K562 (cell line): ENCODE data around the gene UBXN11. TPM values are rescaled to one million over a fixed set of nuclear protein-coding genes. Genes with fewer than 3 reads are reported as not detected.

ENCODE experiments used
- BRD9 ChIP-seq: fragments of 450-650 bp; IDR thresholded peaks from 2 replicates; pipeline ENCODE4 v1.6.1; 2018; ENCODE audit warnings: low read depth; ENCODE audit not compliant: partially characterized antibody
- FOXA3 ChIP-seq, 2 experiments: fragments of 450-650 bp in 1 of 2; sonication (generic) in 1 of 2; formaldehyde crosslinking; IDR thresholded peaks in 1 of 2; conservative IDR thresholded peaks in 1 of 2; 2 replicates each; pipeline versions ENCODE4 v1.4.0 to v1.8.0; 2020 to 2022; ENCODE audit warnings: mild to moderate bottlenecking in 2 of 2, missing genetic modification reagents in 1 of 2
- FOXK2 ChIP-seq, 2 experiments: fragments of 450-650 bp; IDR thresholded peaks in 1 of 2; conservative IDR thresholded peaks in 1 of 2; 2 replicates each; pipeline ENCODE4 v1.6.1; 2016; ENCODE audit warnings: low read depth in 2 of 2, mild to moderate bottlenecking in 1 of 2
- NELFE ChIP-seq: IDR thresholded peaks from 2 replicates; pipeline ENCODE4 v1.6.1; 2011; ENCODE audit warnings: mild to moderate bottlenecking; ENCODE audit not compliant: insufficient read depth, insufficient read length
- POLR2H ChIP-seq: IDR thresholded peaks from 2 replicates; pipeline ENCODE4 v1.6.1; 2016; ENCODE audit warnings: missing genetic modification characterization, low read depth, mild to moderate bottlenecking, control low read depth, missing compliant biosample characterization, moderate library complexity
- PRPF4 ChIP-seq: fragments of 200-400 bp; formaldehyde crosslinking; IDR thresholded peaks from one replicate; pipeline ENCODE4 v1.6.1; 2017; ENCODE audit warnings: low read length, low read depth, mild to moderate bottlenecking; ENCODE audit not compliant: insufficient read depth, poor library complexity, severe bottlenecking
- PTRF ChIP-seq: fragments of 450-650 bp; IDR thresholded peaks from 2 replicates; pipeline ENCODE4 v1.6.1; 2016; ENCODE audit warnings: mild to moderate bottlenecking, missing genetic modification characterization, missing compliant biosample characterization
- RBBP5 ChIP-seq: fragments of 200-600 bp; sonication (generic); IDR thresholded peaks from 2 replicates; pipeline ENCODE4 v1.6.1; 2012; ENCODE audit warnings: borderline replicate concordance, mild to moderate bottlenecking, low read length, control low read depth, inconsistent platforms; ENCODE audit not compliant: insufficient read depth, poor library complexity, severe bottlenecking
- RBM17 ChIP-seq: fragments of 200-400 bp; formaldehyde crosslinking; IDR thresholded peaks from 2 replicates; pipeline ENCODE4 v1.6.1; 2017; ENCODE audit warnings: low read depth, mild to moderate bottlenecking, low read length, borderline replicate concordance
- RUNX1 ChIP-seq: sonication (generic); IDR thresholded peaks from 2 replicates; pipeline ENCODE4 v1.6.1; 2016; ENCODE audit warnings: antibody characterized with exemption, low read depth
- SIN3A ChIP-seq, 2 experiments: fragments of 150-350 bp in 1 of 2; IDR thresholded peaks; 2 replicates each; pipeline ENCODE4 v1.6.1; 2011 to 2016; ENCODE audit warnings: borderline replicate concordance in 2 of 2, low read depth in 2 of 2, low read length in 2 of 2, mild to moderate bottlenecking in 2 of 2, moderate library complexity in 2 of 2; ENCODE audit not compliant: control insufficient read depth in 1 of 2
- ZNF143 ChIP-seq: sonication (generic); formaldehyde crosslinking; IDR thresholded peaks from 2 replicates; pipeline ENCODE4 v1.9.0; 2022; ENCODE audit warnings: mild to moderate bottlenecking, missing genetic modification reagents
- ZNF76 ChIP-seq: fragments of 250-450 bp; sonication (Bioruptor Pico); IDR thresholded peaks from 2 replicates; pipeline ENCODE4 v1.4.0; 2020; ENCODE audit warnings: mild to moderate bottlenecking, moderate library complexity, borderline replicate concordance
- ZNF778 ChIP-seq: fragments of 450-650 bp; formaldehyde crosslinking; IDR thresholded peaks from 2 replicates; pipeline ENCODE4 v1.4.0; 2020; ENCODE audit warnings: mild to moderate bottlenecking, moderate library complexity
- polyA plus RNA-seq, 8 experiments: library from polyadenylated mRNA; depleted of rRNA in 4 of 8; stranded (reverse) in 5 of 8; unstranded in 3 of 8; fragments of >200 nt; fragmentation: Nextera tagmentation in 2 of 8; fragmentation: Illumina TruSeq in 1 of 8; extraction: Ambion mirVana in 2 of 8; extraction: Trizol in 1 of 8; gene quantifications; 2 replicates each; pipeline versions ENCODE4 v1.2.1 to v1.2.3, GENCODE V29; 2011 to 2014; ENCODE audit warnings: inconsistent platforms in 1 of 8, missing spikeins in 1 of 8
- total RNA-seq, 7 experiments: library from RNA; depleted of rRNA in 6 of 7; stranded (reverse); fragments of >200 nt in 6 of 7; fragmentation: Illumina TruSeq in 2 of 7; extraction: Trizol in 2 of 7; gene quantifications; 2 replicates each; pipeline versions ENCODE4 v1.2.1 to v1.2.3, GENCODE V29; 2011 to 2021; ENCODE audit warnings: low replicate concordance in 1 of 7
- TF ChIP-seq, protein P1 (sequence below): fragments of 450-650 bp; IDR thresholded peaks from 2 replicates; pipeline ENCODE4 v1.6.1; 2017; ENCODE audit warnings: antibody characterized with exemption
- TF ChIP-seq, protein P2 (sequence below): fragments of 450-650 bp; IDR thresholded peaks from 2 replicates; pipeline ENCODE4 v1.6.1; 2018; ENCODE audit warnings: mild to moderate bottlenecking, low read depth; ENCODE audit not compliant: partially characterized antibody
- TF ChIP-seq, protein P3 (sequence below): fragments of 250-450 bp; sonication (Bioruptor Pico); IDR thresholded peaks from 2 replicates; pipeline ENCODE4 v1.9.0; 2021; ENCODE audit warnings: mild to moderate bottlenecking, inconsistent platforms
- TF ChIP-seq, protein P4 (sequence below): fragments of 250-450 bp; sonication (Bioruptor Pico); IDR thresholded peaks from 2 replicates; pipeline ENCODE4 v1.8.0; 2022; ENCODE audit warnings: inconsistent platforms
- TF ChIP-seq, protein P5 (sequence below): fragments of 450-650 bp; formaldehyde crosslinking; IDR thresholded peaks from 2 replicates; pipeline ENCODE4 v1.4.0; 2020; ENCODE audit warnings: mild to moderate bottlenecking, moderate library complexity

Gene UBXN11
- total and polyA plus RNA-seq, 9 of the 15 experiments (the other 6 are each of a cell fraction or from before 2014, with no cell fraction given), result 0.48 to 34.3 (median 11.3) TPM

DNA sequence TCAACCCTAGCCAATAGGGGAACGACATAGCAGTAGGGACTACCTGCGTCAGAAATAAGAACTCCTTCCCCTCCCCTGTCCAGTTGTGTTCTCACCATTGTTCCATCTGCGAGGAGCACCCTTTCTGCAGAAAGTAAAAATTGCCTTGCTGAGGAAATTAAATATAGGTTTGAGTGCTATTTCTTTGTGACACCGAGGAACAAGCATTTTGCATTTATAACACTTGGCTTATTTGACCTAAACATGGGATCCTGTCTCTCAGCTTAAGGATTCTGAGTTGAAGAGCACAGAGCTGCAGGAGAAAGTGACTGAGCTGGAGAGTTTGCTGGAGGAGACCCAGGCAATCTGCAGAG, 37.3 kb downstream of the UBXN11 start (continued):
- TF ChIP-seq POLR2H (tag), result no peak
- TF ChIP-seq ZNF778 (CRISPR knock-in tag), result no peak
- no peak for TF ChIP-seq RUNX1
- TF ChIP-seq, protein P1, sequence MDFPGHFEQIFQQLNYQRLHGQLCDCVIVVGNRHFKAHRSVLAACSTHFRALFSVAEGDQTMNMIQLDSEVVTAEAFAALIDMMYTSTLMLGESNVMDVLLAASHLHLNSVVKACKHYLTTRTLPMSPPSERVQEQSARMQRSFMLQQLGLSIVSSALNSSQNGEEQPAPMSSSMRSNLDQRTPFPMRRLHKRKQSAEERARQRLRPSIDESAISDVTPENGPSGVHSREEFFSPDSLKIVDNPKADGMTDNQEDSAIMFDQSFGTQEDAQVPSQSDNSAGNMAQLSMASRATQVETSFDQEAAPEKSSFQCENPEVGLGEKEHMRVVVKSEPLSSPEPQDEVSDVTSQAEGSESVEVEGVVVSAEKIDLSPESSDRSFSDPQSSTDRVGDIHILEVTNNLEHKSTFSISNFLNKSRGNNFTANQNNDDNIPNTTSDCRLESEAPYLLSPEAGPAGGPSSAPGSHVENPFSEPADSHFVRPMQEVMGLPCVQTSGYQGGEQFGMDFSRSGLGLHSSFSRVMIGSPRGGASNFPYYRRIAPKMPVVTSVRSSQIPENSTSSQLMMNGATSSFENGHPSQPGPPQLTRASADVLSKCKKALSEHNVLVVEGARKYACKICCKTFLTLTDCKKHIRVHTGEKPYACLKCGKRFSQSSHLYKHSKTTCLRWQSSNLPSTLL, result no peak
- no peak for TF ChIP-seq SIN3A (IDR thresholded peaks at IDR 0.05; ENCODE audit: borderline replicate concordance in 2 of 2, control insufficient read depth in 1 of 2, low read depth in 2 of 2, low read length in 2 of 2)
- no peak for TF ChIP-seq NELFE
- no peak for TF ChIP-seq FOXK2 (conservative IDR thresholded peaks at IDR 0.05 in 1 of 2, IDR thresholded peaks at IDR 0.05 in 1 of 2; ENCODE audit: low read depth in 2 of 2)
- no peak for TF ChIP-seq RBBP5
- TF ChIP-seq, protein P2, sequence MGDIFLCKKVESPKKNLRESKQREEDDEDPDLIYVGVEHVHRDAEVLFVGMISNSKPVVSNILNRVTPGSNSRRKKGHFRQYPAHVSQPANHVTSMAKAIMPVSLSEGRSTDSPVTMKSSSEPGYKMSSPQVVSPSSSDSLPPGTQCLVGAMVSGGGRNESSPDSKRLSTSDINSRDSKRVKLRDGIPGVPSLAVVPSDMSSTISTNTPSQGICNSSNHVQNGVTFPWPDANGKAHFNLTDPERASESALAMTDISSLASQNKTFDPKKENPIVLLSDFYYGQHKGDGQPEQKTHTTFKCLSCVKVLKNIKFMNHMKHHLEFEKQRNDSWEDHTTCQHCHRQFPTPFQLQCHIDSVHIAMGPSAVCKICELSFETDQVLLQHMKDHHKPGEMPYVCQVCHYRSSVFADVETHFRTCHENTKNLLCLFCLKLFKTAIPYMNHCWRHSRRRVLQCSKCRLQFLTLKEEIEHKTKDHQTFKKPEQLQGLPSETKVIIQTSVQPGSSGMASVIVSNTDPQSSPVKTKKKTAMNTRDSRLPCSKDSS, result peak; percentile 93
- no peak for TF ChIP-seq RBM17
- TF ChIP-seq, protein P3, sequence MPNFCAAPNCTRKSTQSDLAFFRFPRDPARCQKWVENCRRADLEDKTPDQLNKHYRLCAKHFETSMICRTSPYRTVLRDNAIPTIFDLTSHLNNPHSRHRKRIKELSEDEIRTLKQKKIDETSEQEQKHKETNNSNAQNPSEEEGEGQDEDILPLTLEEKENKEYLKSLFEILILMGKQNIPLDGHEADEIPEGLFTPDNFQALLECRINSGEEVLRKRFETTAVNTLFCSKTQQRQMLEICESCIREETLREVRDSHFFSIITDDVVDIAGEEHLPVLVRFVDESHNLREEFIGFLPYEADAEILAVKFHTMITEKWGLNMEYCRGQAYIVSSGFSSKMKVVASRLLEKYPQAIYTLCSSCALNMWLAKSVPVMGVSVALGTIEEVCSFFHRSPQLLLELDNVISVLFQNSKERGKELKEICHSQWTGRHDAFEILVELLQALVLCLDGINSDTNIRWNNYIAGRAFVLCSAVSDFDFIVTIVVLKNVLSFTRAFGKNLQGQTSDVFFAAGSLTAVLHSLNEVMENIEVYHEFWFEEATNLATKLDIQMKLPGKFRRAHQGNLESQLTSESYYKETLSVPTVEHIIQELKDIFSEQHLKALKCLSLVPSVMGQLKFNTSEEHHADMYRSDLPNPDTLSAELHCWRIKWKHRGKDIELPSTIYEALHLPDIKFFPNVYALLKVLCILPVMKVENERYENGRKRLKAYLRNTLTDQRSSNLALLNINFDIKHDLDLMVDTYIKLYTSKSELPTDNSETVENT, result no peak
- TF ChIP-seq, protein P4, sequence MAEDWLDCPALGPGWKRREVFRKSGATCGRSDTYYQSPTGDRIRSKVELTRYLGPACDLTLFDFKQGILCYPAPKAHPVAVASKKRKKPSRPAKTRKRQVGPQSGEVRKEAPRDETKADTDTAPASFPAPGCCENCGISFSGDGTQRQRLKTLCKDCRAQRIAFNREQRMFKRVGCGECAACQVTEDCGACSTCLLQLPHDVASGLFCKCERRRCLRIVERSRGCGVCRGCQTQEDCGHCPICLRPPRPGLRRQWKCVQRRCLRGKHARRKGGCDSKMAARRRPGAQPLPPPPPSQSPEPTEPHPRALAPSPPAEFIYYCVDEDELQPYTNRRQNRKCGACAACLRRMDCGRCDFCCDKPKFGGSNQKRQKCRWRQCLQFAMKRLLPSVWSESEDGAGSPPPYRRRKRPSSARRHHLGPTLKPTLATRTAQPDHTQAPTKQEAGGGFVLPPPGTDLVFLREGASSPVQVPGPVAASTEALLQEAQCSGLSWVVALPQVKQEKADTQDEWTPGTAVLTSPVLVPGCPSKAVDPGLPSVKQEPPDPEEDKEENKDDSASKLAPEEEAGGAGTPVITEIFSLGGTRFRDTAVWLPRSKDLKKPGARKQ (CRISPR knock-in tag), result no peak
- TF ChIP-seq PTRF (tag), result no peak
- TF ChIP-seq FOXA3 (CRISPR knock-in tag; conservative IDR thresholded peaks at IDR 0.05 in 1 of 2, IDR thresholded peaks at IDR 0.05 in 1 of 2), result no peak
- TF ChIP-seq PRPF4, result no peak
- no peak for TF ChIP-seq ZNF143
- no peak for TF ChIP-seq ZNF76 (CRISPR knock-in tag)
- no peak for TF ChIP-seq BRD9
- TF ChIP-seq, protein P5, sequence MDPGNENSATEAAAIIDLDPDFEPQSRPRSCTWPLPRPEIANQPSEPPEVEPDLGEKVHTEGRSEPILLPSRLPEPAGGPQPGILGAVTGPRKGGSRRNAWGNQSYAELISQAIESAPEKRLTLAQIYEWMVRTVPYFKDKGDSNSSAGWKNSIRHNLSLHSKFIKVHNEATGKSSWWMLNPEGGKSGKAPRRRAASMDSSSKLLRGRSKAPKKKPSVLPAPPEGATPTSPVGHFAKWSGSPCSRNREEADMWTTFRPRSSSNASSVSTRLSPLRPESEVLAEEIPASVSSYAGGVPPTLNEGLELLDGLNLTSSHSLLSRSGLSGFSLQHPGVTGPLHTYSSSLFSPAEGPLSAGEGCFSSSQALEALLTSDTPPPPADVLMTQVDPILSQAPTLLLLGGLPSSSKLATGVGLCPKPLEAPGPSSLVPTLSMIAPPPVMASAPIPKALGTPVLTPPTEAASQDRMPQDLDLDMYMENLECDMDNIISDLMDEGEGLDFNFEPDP, result no peak
